ENCODE data around the gene GLT8D1. TPM values are rescaled to one million over a fixed set of nuclear protein-coding genes. Genes with fewer than 3 reads are reported as not detected.

Gene GLT8D1
- total RNA-seq, 2 experiments from 2014 or later: 34.0 to 35.6 TPM

- BruUV-seq (replicated peaks): no TSS peak
- no peak overlapping the region for H3K4me3 ChIP-seq (ENCODE audit: low read depth, low read length, poor library complexity, severe bottlenecking)
- no peak for TF ChIP-seq CTCF (conservative IDR thresholded peaks at IDR 0.05; ENCODE audit: low read length)
- no peak for TF ChIP-seq EZH2phosphoT487 (IDR thresholded peaks at IDR 0.05; ENCODE audit: borderline replicate concordance, low read depth, low read length)
- no peak overlapping the region for H3K4me2 ChIP-seq (ENCODE audit: low read length)
- peaks cover 5% of the 10 kb centered on the region; the same call in 1 of the 2 replicates for H4K20me1 ChIP-seq (ENCODE audit: insufficient read depth, low read length)
- H3K9me2 ChIP-seq (ENCODE audit: insufficient read depth, low read length): no peaks in the 10 kb centered on the region
- DNase-seq (ENCODE audit: low spot score): no peak
- no peaks in the 10 kb centered on the region; the same call in 1 of the 2 replicates for H3K9me3 ChIP-seq (ENCODE audit: low read length)
- peaks cover 24% of the 10 kb centered on the region for H3K4me1 ChIP-seq (ENCODE audit: insufficient read depth, low read length, poor library complexity, severe bottlenecking)
- POLR2A ChIA-PET: interaction anchor here (1.3 kb wide), 1 partner anchor 8 kb away, joined by 3 read pairs; no protein-coding TSS in a partner anchor
- H3K27ac ChIP-seq (ENCODE audit: low read depth, low read length, poor library complexity, severe bottlenecking): no peak overlapping the region
- CTCF ChIA-PET (ENCODE audit: unreplicated experiment): no interaction called here
- H3K79me2 ChIP-seq (ENCODE audit: insufficient read depth, low read depth, low read length): peaks cover 15% of the 10 kb centered on the region; the same call in 1 of the 2 replicates
- intact Hi-C loops (cut with micrococcal nuclease; ENCODE audit: unreplicated experiment): no loop called here
- H2AFZ ChIP-seq (ENCODE audit: low read length): no peak overlapping the region
- peaks cover 52% of the 10 kb centered on the region for H3K36me3 ChIP-seq (ENCODE audit: insufficient read depth, low read length)
Observed at GRCh38 chr3:52712291-52713212, 7.0 kb upstream of the GLT8D1 start.

GRCh38 chr3:52710512-52710911 lies 4.9 kb upstream of the GLT8D1 start:
- BruUV-seq (replicated peaks): no TSS peak
- peaks cover 29% of the 10 kb centered on the region for H3K79me2 ChIP-seq (ENCODE audit: insufficient read depth, low read depth, low read length)
- no peak overlapping the region for H3K4me3 ChIP-seq (ENCODE audit: low read depth, low read length, poor library complexity, severe bottlenecking)
- peaks cover 10% of the 10 kb centered on the region; the same call in 1 of the 2 replicates for H4K20me1 ChIP-seq (ENCODE audit: insufficient read depth, low read length)
- DNase-seq (ENCODE audit: low spot score): no peak
- 0 out of 2 replicates have a peak overlapping the region, but pooled peaks have one; percentile 19 for H3K4me2 ChIP-seq (ENCODE audit: low read length)
- H3K4me1 ChIP-seq (ENCODE audit: insufficient read depth, low read length, poor library complexity, severe bottlenecking): peaks cover 34% of the 10 kb centered on the region
- peaks cover 52% of the 10 kb centered on the region for H3K36me3 ChIP-seq (ENCODE audit: insufficient read depth, low read length)
- TF ChIP-seq CTCF (conservative IDR thresholded peaks at IDR 0.05; ENCODE audit: low read length) (no peak), EZH2phosphoT487 (IDR thresholded peaks at IDR 0.05; ENCODE audit: borderline replicate concordance, low read depth, low read length) (no peak)
- no peaks in the 10 kb centered on the region; the same call in 1 of the 2 replicates for H3K9me3 ChIP-seq (ENCODE audit: low read length)
- intact Hi-C loops (cut with micrococcal nuclease; ENCODE audit: unreplicated experiment): no loop called here
- no peak overlapping the region for H2AFZ ChIP-seq (ENCODE audit: low read length)
- POLR2A ChIA-PET: interaction anchor here (0.6 kb wide), 1 partner anchor 16 kb away, joined by 4 read pairs; no protein-coding TSS in a partner anchor
- CTCF ChIA-PET (ENCODE audit: unreplicated experiment): no interaction called here
- no peaks in the 10 kb centered on the region for H3K9me2 ChIP-seq (ENCODE audit: insufficient read depth, low read length)
- no peak overlapping the region for H3K27ac ChIP-seq (ENCODE audit: low read depth, low read length, poor library complexity, severe bottlenecking)
